HG03039 (cell line): Measurements from ENCODE around the gene PRPF8.

ENCODE experiments used
- ATAC-seq: cut with Tn5 transposase; IDR thresholded peaks from one replicate; pipeline ENCODE4 v1.9.1; 2021; ENCODE audit warnings: mild to moderate bottlenecking, moderate library complexity; ENCODE audit not compliant: unreplicated experiment

PRPF8 gene

GRCh38 chr17:1646199-1646875, 38.3 kb downstream of the PRPF8 start:
- no peak for ATAC-seq

DNA sequence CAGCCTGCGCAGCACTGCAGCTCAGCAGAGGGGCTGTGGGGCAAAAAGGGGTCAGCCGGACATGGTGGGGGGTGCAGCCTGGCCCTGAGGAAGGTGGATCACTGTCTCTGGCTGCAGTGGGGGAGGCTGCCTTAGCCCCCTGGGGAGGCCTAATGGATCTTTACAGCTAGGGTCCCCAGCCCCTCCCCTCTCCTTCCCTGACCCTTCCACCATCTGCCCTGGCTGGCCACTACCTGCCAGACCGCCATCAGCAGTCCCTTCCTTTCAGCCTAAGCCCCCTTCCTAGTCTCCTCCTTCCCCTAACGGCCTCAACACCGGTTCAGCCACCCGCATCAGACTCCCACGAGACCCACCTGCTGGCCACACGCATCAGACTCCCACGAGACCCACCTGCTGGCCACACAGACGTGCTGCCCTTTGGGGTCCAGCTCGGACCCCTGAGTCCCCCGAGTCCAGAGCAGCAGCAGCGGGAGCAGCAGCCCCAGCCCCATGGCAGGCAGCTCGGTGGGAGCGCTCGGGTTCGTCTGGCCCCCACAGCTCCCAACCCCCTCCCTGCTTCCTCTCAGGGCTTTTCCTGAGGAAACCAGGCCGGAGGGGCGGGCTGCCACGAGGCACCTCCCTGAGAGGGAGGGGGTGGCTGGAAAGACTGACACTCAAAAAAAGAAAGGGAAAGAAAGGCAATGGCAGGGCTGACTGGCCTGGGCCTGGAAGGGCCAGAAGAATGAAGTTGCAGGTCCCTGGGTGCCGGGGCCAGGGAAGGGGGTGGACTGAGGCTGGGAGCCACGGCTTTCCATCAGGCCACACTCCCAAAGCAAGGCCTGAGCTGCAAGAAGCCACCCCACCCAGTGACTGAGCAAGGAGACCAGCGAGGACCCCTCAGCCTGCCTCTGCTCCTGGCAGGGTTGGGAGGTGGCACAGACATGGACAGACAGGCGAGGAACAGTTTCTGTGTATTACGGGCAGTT, 39.2 kb downstream of the PRPF8 start, which contains the start of gene SCARF1:
SCARF1 (minus strand) TSS at position 526 of the 965 bp plus-strand sequence; CDS start at position 491, 35 bp downstream.
- ATAC-seq, result no peak

- no peak for ATAC-seq
Measured at GRCh38 chr17:1644493-1645206, 40.0 kb downstream of the PRPF8 start.

GRCh38 chr17:1643999-1644492, 40.6 kb downstream of the PRPF8 start:
- ATAC-seq, result no peak

DNA sequence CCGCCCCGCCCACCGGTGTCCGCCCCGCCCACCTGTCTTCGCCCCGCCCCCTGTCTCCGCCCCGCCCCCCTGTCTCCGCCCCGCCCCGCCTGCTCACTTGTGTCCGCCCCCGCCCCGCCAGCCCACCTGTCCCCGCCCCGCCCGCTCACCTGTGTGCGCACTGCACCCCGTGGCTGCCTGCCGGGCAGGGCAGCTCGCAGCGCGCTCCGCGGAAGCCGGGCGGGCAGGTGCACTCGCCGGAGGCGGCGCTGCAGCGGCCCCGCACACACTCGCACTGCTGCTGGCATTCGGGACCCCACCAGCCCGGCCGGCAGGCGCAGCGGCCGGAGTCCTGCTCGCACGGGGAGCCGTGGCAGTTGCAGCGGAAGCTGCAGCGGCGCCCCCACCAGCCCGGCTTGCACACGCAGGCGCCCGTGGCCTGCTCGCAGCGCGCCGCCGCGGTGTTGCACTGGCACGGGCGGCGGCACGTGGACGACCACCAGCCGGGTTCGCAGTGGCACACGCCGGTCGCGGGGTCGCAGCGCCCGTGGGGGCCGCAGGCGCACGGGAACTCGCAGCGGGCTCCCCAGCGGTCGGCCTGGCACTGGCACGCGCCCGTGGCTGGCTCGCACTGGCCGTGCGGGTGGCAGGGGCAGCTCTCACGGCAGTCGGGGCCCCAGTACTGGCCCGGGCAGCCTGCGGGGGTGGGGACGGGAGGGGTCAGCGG, 41.2 kb downstream of the PRPF8 start:
- ATAC-seq, result no peak

GRCh38 chr17:1641065-1641403, 43.6 kb downstream of the PRPF8 start:
- ATAC-seq, result no peak

DNA sequence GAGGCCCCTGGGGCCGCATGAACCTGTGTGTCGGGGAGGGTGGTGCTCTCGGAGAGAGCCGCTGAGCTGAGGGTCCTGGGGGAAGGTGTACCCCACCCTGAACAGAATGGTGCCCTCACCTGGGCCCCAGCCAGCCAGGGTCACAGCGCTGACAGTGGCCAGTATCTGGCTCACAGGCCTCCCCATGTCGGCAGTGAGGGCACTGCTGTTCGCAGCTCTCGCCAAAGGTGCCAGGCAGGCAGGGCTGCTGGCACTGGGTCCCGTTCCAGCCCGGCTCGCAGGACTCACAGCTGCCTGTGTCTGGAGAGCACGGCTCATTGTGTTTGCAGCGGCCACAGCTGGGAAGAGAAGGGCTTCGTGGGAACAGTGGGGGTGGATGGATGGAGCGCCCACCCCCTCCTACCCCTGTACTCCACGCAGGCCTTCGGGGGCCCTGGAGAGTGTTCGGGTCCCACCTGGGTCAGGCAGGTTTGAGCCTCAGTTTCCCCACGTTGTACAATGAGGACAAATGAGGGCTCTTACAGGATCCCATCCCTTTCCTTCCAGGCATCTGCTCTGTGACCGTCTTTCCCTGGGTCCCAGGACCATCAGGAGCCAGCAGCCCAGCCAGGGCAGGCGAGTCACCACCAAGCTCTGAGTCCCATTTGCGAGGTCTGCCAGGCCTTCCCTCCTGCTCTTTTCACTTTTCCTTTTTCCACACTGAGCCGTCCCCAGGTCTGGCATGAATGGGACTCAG, 44.2 kb downstream of the PRPF8 start:
- no peak for ATAC-seq

DNA sequence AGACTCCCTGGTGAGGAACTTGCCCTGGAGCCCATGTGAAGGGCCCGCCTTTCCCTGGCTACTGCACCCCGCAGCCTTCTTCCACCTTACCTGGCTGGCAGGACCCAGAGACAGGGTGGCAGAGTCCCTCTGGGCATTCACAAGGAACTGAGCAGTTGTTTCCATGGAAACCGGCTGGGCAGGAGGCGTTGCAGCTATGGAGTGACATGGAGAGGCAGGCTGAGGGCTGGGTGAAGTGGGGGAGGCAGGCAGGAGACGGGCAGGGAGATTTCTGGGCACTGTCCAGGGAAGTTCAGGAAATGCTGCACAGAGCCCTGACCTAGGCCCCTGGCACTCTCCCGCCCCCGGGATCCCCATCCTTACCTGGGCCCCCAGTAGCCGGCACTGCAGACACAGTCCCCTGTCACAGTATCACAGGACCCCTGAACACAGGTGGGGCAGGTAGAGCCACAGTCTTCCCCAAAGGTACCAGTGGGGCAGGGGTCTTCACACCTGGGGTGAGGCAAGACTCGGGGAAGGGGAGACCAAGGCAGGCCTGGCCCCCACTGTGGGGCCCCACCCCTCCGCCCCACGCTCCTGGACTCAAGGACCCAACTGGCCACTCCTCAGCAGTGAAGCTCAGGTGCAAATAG, 45.0 kb downstream of the PRPF8 start:
- no peak for ATAC-seq

- no peak for ATAC-seq
Measured at GRCh38 chr17:1638624-1639300, 45.9 kb downstream of the PRPF8 start.

DNA sequence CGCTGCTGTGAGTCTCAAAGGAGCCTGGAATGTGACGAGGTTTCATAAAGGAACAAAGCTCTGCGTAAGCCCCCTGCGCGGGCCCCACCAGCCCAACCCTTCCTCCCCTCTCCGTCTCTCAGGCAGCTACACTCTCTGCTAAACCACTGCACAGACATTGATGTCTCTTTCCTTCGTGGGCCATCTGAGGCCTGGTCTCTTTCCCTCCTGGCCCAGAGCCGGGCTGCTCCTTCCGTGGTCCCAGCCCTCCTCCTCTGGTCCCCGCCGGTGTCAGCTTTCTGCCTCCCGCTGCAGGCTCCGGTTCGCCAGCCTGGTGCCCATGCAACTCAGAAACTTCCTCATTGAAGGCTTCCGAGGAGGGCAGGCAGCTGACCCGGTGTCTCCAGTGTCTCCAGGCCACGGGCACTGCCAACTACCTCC, 46.5 kb downstream of the PRPF8 start:
- no peak for ATAC-seq

GRCh38 chr17:1636732-1637285, 47.9 kb downstream of the PRPF8 start:
- no peak for ATAC-seq

DNA sequence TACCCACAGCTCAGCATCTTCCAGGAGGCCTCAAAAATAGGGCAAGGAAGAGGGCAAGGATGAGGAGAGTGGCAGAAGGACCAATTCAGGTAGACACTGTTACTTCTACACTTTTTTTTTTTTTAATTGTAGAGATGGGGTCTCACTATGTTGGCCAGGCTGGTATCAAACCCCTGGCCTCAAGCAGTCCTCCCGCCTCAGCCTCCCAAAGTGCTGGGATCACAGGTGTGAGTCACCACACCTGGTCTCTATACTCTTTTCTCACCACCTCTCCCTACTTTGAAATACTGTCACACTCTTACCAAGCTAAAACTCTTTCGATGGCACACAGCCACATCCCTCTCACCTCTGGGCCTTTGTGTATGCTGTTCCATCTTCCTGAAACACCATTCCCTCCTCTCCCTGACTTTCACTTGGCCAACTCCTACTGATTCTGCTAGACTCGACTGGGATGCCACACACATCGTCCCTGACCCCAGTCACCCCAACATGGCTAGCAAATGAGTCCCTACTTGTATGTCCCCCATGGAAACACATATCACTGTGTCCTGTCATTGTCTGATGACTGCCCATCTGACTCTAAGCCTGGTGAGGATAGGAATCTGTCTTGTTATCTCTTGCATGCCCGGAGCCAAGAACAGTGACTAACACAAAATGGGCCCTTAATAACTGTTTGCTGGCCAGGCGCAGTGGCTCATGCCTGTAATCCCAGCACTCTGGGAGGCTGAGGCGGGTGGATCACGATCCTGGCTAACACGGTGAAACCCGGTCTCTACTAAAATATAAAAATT, 48.8 kb downstream of the PRPF8 start:
- ATAC-seq, result no peak

GRCh38 chr17:1634841-1635650, 49.6 kb downstream of the PRPF8 start:
- ATAC-seq, result no peak

GRCh38 chr17:1630662-1631061, 54.0 kb downstream of the PRPF8 start:
- no peak for ATAC-seq

GRCh38 chr17:1629504-1630310, 55.0 kb downstream of the PRPF8 start:
- no peak for ATAC-seq

GRCh38 chr17:1628856-1629503, 55.7 kb downstream of the PRPF8 start:
- peak; percentile 44 for ATAC-seq
